ENCODE results near the gene DLD.
"Not testable (repeated sequence)": the region's sequence is repeated elsewhere in the genome, so short reads cannot be mapped to it uniquely, and the experiment has no call there.

The DLD gene

GRCh38 chr7:107874605-107875446 is 16.2 kb upstream of the DLD start:
- DNase-seq, result peak; percentile 43

GRCh38 chr7:107876916-107877315 is 14.1 kb upstream of the DLD start:
- no peak for DNase-seq

DNA sequence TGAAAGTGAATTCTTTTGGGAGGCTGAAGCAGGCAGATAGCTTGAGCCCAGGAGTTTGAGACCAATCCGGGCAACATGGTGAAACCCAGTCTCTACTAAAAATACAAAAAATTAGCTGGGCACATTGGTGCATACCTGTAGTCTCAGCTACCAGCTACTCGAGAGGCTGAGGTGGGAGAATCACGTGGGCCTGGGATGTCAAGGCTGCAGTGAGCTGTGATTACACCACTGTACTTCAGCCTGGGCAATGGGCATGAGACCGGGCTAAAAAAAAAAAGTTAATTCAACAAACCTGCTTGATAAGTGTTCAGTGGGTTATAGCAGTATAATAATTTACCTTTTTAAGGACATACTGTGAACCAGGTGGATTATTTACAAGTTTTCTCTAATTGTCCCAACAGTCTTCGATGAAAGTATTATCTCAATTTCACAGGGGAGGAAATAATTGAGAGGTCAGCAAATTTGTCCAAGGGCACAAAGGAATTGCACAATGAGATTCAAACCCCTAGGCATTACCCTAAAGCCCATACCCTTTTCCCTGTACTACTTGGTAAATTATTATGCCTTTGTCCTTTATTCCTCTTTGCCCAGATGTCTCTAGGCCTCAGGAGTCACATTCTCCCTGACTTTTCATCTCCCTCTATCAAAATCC is 13.1 kb upstream of the DLD start:
- no peak for DNase-seq

GRCh38 chr7:107878636-107879035 is 12.3 kb upstream of the DLD start:
- DNase-seq, result no peak

- DNase-seq, result peak; percentile 51
Measured at GRCh38 chr7:107879400-107880035, 11.5 kb upstream of the DLD start.

- DNase-seq, result no peak
Measured at GRCh38 chr7:107882766-107883165, 8.2 kb upstream of the DLD start.

GRCh38 chr7:107884066-107884818 is 6.7 kb upstream of the DLD start:
- DNase-seq, result no peak

DNA sequence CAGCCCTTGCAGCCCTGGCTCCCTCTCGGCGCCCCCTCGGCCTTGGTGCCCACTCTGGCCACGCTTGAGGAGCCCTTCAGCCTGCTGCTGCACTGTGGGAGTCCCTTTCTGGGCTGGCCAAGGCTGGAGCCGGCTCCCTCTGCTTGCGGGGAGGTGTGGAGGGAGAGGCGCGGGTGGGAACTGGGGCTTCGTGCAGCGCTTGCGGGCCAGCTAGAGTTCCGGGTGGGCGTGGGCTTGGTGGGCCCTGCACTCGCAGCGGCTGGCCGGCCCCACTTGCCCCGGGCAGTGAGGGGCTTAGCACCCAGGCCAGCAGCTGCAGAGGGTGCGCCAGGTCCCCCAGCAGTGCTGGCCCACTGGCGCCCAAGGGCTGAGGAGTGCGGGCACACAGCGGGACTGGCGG is 3.2 kb upstream of the DLD start:
- not testable (repeated sequence) for DNase-seq

GRCh38 chr7:107889992-107890391 is 991 bp upstream of the DLD start:
- DNase-seq, result no peak

DNA sequence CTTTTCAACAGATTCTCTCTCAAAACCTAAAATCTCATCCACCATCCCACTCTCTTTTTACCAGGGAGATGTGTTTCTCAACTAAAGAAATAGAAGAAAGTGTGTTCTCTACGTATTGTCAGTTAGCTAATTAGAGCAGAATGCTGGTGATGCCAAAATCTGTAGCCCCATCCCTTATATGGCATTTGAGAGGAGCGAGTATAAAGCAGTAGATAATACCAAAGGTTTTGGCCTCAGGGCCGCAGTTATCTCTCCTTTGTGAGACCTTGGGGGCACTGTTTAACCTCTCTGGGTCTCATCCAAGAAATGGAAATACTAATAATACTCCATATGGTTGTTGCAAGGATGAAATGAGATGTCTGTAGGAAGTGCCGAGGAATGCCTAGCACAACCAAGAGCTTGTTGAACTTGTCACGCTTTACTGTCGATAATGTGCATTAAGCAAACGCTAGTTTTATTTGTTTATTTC is 456 bp upstream of the DLD start:
- DNase-seq, result no peak

DNA sequence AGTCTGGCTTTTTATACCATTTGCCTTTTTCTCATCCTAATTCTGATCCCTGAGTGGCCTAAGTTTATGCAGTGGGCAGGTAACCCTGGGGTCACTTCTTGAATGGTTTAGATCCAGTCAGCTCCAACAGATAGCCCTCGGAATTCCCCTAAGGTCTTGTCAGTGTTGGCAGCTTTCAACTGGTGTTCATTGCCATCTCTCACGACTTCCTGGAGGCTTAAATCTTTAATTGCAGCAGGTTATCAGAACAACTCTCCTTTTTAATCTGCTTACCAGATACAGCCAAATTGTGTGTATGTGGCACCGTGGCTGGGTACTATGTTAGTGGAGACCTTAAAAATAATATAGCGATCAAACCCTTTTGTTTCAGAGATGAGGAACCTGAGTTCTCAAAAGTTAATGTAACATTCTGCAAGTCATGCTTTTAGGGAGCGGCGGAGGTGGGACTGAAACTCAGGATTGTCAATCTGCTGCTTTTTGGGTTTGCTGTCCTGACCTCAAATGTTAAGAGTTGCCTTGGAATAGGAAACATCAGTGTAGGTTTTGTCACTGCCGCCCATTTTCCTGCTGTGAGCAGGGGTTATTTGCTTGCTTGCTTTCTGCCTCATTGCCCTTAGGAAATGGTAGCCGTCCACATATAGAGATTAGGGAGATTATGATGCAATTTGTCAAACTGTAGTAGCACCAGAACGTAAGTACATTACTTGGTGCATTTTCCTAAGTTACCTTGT is 818 bp downstream of the DLD start:
- DNase-seq, result no peak

- DNase-seq, result not testable (repeated sequence)
Measured at GRCh38 chr7:107892367-107892741, 1.4 kb downstream of the DLD start.

DNA sequence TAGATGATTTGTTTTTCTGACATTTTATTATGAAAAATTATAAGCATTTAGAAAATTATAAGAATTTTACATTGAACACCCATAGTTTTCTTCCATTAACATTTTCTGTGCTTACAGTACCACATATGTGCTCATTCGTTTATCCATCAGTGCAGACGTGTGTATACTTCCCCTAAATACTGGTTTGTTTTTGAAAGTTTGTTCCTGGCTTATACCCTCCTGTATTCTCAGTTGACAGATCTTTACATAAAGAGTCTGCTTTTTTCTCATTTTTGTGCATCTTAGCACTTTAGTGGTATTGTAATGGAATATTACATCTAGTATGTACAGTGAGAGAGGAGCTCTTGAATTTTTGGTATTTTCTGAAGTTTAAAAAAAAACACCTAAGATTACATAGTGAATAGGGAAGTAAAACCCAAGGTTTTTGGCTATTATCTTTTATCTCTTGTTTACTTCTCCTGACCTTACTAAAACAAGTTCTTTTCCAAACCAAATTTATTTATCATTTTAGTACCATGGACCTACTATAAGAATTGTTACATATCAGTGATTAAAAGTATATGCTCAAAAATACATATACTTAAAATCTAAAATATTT is 8.1 kb downstream of the DLD start:
- DNase-seq, result no peak

DNA sequence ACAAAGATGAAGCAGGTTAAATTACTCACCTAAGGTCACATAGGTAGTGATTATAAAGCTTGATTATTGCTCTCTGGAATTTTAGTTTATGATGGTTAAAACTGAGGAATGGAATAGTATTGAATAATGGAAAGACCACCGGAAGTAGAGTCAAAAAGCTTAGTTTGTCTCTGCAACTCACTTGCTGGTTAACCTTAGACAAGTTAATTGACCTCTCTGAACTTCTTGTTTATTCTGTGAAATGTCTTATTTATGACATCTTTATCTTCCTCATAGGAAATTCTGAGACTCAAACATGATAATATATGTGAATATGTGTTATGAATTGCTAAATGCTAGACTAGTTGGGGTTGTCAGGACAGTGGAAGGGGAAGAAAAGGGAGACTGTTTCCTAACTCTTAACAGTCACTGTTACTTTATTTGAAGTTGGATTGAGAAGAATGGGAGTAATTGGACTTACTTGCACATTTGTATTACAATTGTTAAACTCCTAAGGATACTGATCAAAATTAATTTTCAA is 9.6 kb downstream of the DLD start:
- no peak for DNase-seq

DNA sequence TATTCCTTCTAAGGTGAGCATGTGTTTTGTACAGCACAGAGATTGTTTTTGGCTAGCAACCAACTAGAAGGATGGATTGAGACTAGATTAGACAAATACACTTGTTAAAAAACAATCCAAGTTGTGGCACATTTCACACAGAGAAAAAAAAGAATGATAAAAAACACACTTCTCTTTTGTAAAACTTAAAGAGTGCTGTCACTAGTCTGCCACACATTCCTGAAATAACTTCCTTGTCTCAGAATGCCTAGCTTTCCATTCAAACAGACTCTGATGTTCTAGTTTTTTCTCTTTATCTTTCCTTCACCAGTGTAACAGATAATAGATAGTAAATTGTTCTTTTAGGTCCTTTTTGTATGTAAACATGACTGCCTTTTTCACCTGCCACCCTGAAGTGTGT is 11.4 kb downstream of the DLD start:
- no peak for DNase-seq

DNA sequence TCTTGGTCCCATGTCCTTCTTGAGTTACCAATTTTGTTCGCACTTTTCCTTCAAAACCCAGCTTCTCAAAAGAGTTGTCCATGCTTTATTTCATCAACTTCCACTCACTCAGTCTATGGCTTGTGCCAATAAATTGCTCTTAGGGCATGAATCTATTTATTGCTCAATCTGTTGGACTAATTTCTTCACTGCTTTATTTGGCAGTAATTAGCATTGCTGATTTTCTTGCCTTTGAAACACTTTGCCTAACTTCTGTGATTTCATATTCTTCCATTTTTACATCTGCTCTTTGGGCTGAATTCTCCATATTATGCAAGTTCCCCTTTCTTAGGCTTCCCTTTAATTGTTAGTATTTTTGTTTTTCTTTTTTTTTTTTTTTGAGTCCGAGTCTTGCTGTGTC is 16.8 kb downstream of the DLD start:
- DNase-seq, result no peak

GRCh38 chr7:107909445-107909844 is 18.5 kb downstream of the DLD start:
- DNase-seq, result no peak

DNA sequence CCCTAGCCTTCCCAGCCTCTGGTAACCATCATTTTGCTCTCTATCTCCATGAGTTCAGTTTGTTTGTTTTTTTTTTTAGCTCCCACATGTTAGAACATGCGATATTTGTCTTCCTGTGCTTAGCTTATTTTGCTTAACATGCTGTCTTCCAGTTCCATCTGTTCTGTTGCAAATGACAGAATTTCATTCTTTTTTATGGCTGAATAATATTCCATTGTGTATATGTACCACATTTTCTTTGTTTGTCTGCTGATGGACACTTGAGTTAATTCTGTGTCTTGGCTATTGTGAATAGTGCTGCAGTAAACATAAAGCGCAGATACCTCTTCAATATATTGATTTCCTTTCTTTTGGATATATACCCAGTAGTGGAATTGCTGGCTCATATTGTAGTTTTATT is 21.0 kb downstream of the DLD start:
- no peak for DNase-seq

DNA sequence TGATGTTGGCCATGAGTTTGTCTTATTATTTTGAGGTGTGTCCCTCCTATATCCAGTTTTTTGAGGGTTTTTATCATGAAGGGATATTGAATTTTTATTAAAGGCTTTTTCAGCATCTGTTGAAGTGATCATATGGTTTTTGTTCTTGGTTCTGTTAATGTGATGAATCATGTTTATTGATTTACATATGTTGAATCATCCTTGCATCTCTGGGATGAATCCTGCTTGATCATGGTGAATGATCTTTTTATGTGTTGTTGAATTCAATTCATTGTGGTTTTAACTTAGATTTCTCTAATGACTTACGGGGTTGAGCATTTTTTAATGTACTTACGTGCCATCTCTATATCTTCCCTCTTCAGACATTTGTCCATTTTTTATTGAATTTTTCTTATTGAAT is 22.9 kb downstream of the DLD start:
- no peak for DNase-seq

DNA sequence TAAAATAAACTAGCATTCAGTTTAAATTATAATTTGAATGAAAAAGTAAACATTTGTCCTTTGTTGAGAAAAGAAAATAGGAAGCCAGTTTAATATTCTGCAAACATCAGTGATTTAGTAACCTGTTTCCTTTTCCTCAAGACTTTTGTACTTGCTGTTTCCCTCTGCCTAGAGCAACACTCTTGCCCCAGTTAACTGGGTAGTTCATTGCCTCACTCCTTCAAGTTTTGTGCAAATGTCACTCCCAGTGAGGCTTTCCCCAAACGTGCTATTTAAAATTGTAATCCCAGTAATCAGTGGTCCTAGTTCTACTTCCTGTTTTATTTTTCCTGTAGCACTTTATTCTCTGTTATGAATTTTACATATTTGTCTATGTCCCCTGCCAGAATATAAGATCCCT is 23.8 kb downstream of the DLD start:
- no peak for DNase-seq

DNA sequence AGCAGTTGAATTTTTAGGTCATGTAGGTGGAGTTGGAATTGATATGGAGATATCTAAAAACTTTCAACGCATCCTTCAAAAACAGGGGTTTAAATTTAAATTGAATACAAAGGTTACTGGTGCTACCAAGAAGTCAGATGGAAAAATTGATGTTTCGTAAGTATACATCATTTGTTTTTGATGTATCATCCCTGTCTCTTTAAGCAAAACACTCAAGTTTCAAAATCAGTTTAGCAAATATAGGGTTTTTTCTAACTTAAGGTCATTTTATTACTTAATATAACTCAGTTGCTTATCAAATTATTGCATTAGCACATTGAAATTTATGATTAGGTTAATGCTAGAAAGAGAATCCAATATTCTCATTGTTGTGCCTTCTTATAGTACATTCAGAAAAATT is 24.6 kb downstream of the DLD start:
- DNase-seq, result no peak

Measured in NCI-H2081 treated with DMSO at 0.1 percent for 48 hours (cell line).